ENCODE measurements around the gene EHD3. TPM values are rescaled to one million over a fixed set of nuclear protein-coding genes. Genes with fewer than 3 reads are reported as not detected.

Gene EHD3
- total RNA-seq, 1 donor from 2014 or later, result 20.9 TPM

DNA sequence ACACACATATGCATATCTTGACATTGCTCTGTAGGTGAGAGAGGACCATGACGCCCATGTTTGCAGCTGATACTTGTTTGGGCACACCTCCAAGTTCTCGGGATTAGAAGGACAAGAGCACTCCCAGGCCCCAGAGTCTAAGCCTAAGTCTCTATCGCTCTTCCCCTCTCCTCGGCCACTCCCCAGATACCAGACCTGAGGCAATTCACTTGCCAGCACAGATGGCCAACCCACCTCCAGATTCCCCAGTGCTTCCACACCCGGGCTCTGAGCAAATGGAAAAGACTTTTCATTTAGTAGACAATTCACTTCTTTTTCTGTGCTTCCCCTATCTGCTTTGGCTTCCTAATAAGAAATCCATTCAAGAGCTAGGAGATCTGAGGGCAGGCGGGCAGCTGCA is 32.9 kb downstream of the EHD3 start:
- DNase-seq (ENCODE audit: low read depth), result no peak
- Histone ChIP-seq H3K9ac (ENCODE audit: low read length) (no peak overlapping the region), H3K27ac (ENCODE audit: low read depth, low read length) (no peak overlapping the region), H3K4me2 (ENCODE audit: low read length) (no peak overlapping the region), H3K4me1 (ENCODE audit: insufficient read depth, low read length) (peaks cover 16% of the 10 kb centered on the region), H3K79me2 (ENCODE audit: insufficient read depth, low read length) (no peaks in the 10 kb centered on the region), H3K36me3 (ENCODE audit: insufficient read depth, low read length) (peaks cover 3% of the 10 kb centered on the region), H4K20me1 (ENCODE audit: insufficient read depth, low read length) (peaks cover 4% of the 10 kb centered on the region), H3K9me3 (ENCODE audit: insufficient read depth, low read depth, low read length) (no peaks in the 10 kb centered on the region), H3K27me3 (ENCODE audit: insufficient read depth, low read length) (no peaks in the 10 kb centered on the region), H2AFZ (ENCODE audit: low read depth, low read length) (no peak overlapping the region), H3K4me3 (ENCODE audit: insufficient read depth, low read depth, low read length) (no peak overlapping the region)
- H3K9me3 Mint-ChIP-seq (ENCODE audit: unreplicated experiment), result no peaks in the 10 kb centered on the region
- no peak overlapping the region for H3K27ac Mint-ChIP-seq (ENCODE audit: unreplicated experiment)
- H3K4me1 Mint-ChIP-seq (ENCODE audit: low read depth, unreplicated experiment), result peaks cover 12% of the 10 kb centered on the region
- TF ChIP-seq EZH2 (IDR thresholded peaks at IDR 0.05; ENCODE audit: insufficient read depth, low read length), result no peak
- TF ChIP-seq, protein P1, sequence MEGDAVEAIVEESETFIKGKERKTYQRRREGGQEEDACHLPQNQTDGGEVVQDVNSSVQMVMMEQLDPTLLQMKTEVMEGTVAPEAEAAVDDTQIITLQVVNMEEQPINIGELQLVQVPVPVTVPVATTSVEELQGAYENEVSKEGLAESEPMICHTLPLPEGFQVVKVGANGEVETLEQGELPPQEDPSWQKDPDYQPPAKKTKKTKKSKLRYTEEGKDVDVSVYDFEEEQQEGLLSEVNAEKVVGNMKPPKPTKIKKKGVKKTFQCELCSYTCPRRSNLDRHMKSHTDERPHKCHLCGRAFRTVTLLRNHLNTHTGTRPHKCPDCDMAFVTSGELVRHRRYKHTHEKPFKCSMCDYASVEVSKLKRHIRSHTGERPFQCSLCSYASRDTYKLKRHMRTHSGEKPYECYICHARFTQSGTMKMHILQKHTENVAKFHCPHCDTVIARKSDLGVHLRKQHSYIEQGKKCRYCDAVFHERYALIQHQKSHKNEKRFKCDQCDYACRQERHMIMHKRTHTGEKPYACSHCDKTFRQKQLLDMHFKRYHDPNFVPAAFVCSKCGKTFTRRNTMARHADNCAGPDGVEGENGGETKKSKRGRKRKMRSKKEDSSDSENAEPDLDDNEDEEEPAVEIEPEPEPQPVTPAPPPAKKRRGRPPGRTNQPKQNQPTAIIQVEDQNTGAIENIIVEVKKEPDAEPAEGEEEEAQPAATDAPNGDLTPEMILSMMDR (IDR thresholded peaks at IDR 0.05; ENCODE audit: insufficient read depth, low read depth, low read length), result no peak
- no peaks in the 10 kb centered on the region for H3K27me3 Mint-ChIP-seq (ENCODE audit: low read depth, unreplicated experiment)
- FAIRE-seq, result no peak
- H3K4me3 Mint-ChIP-seq (ENCODE audit: unreplicated experiment), result no peak overlapping the region
- peaks cover 16% of the 10 kb centered on the region for H3K36me3 Mint-ChIP-seq (ENCODE audit: low read depth, unreplicated experiment)

DNA sequence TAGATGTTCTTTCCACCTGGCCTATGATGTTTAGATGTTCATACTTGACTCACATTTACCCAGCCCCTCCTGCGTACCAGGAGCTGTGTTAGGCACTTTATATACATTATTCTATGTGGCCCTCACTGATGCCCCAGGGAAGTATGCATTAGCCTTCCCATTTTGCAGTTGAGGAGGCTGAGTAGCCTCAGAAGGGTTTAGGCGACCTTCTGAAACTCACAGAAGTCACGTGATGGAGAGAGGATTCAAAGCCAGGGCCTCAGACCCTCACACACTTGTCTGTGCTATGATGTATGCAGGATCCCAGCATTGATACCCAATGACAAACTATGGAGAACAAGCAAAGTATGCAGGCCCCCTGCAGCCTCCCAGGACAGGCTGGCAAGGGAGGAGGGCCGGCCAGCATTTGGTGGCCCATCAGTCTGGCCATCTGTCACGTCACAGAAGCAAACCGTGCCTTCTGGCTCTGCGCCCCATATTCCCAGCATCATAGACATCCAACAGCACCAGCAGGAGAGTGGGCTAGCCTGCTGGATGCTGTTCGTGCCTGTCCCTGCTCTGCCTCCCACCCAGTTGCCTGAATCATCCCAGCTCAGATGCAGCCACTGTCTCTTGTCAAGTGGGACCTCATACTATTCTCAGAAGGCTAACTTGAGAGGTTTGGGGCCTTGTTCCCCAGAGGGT is 33.6 kb downstream of the EHD3 start:
- Histone ChIP-seq H3K27me3 (ENCODE audit: insufficient read depth, low read length) (no peaks in the 10 kb centered on the region), H3K4me2 (ENCODE audit: low read length) (no peak overlapping the region), H3K9ac (ENCODE audit: low read length) (no peak overlapping the region), H3K79me2 (ENCODE audit: insufficient read depth, low read length) (no peaks in the 10 kb centered on the region), H3K36me3 (ENCODE audit: insufficient read depth, low read length) (no peaks in the 10 kb centered on the region), H3K4me3 (ENCODE audit: insufficient read depth, low read depth, low read length) (no peak overlapping the region), H3K4me1 (ENCODE audit: insufficient read depth, low read length) (peaks cover 16% of the 10 kb centered on the region), H3K9me3 (ENCODE audit: insufficient read depth, low read depth, low read length) (no peaks in the 10 kb centered on the region), H4K20me1 (ENCODE audit: insufficient read depth, low read length) (peaks cover 4% of the 10 kb centered on the region), H2AFZ (ENCODE audit: low read depth, low read length) (no peak overlapping the region), H3K27ac (ENCODE audit: low read depth, low read length) (no peak overlapping the region)
- no peaks in the 10 kb centered on the region for H3K27me3 Mint-ChIP-seq (ENCODE audit: low read depth, unreplicated experiment)
- no peaks in the 10 kb centered on the region for H3K9me3 Mint-ChIP-seq (ENCODE audit: unreplicated experiment)
- peaks cover 13% of the 10 kb centered on the region for H3K36me3 Mint-ChIP-seq (ENCODE audit: low read depth, unreplicated experiment)
- no peak overlapping the region for H3K4me3 Mint-ChIP-seq (ENCODE audit: unreplicated experiment)
- no peak overlapping the region for H3K27ac Mint-ChIP-seq (ENCODE audit: unreplicated experiment)
- DNase-seq (ENCODE audit: low read depth), result no peak
- TF ChIP-seq, protein P1 (IDR thresholded peaks at IDR 0.05; ENCODE audit: insufficient read depth, low read depth, low read length), result no peak
- no peak for TF ChIP-seq EZH2 (IDR thresholded peaks at IDR 0.05; ENCODE audit: insufficient read depth, low read length)
- peaks cover 15% of the 10 kb centered on the region for H3K4me1 Mint-ChIP-seq (ENCODE audit: low read depth, unreplicated experiment)
- no peak for FAIRE-seq

DNA sequence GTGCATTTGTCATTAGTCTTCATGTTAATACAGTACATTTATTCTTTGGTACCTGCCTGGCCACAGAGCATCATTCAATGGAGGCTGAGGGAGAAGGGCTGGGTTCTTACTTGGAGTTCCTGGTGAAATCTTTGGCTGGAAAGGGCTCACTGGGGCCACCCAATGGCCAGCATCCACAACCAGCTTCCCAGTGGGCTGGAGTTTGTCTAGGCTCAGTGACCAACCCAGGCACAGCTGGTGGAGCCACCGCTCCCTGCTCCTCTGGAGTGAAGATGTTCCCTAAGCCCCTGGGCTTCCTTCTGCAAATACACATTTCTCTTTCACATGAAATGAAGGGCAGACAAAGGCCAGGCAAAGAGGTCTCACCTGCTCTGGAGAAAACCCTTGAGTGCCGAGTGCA is 34.4 kb downstream of the EHD3 start:
- DNase-seq (ENCODE audit: low read depth), result no peak
- no peak for FAIRE-seq
- H4K20me1 ChIP-seq (ENCODE audit: insufficient read depth, low read length), result peaks cover 4% of the 10 kb centered on the region

More for the DNA sequence above, 34.4 kb downstream of the EHD3 start:
- Mint-ChIP-seq H3K27me3 (ENCODE audit: low read depth, unreplicated experiment) (no peaks in the 10 kb centered on the region), H3K27ac (ENCODE audit: unreplicated experiment) (no peak overlapping the region), H3K36me3 (ENCODE audit: low read depth, unreplicated experiment) (peaks cover 13% of the 10 kb centered on the region), H3K9me3 (ENCODE audit: unreplicated experiment) (no peaks in the 10 kb centered on the region), H3K4me3 (ENCODE audit: unreplicated experiment) (no peak overlapping the region), H3K4me1 (ENCODE audit: low read depth, unreplicated experiment) (peaks cover 15% of the 10 kb centered on the region)
- TF ChIP-seq, protein P1 (IDR thresholded peaks at IDR 0.05; ENCODE audit: insufficient read depth, low read depth, low read length), result no peak
- no peak for TF ChIP-seq EZH2 (IDR thresholded peaks at IDR 0.05; ENCODE audit: insufficient read depth, low read length)
- H3K36me3 ChIP-seq (ENCODE audit: insufficient read depth, low read length), result no peaks in the 10 kb centered on the region
- H3K79me2 ChIP-seq (ENCODE audit: insufficient read depth, low read length), result no peaks in the 10 kb centered on the region
- peaks cover 16% of the 10 kb centered on the region for H3K4me1 ChIP-seq (ENCODE audit: insufficient read depth, low read length)
- no peaks in the 10 kb centered on the region for H3K9me3 ChIP-seq (ENCODE audit: insufficient read depth, low read depth, low read length)
- no peak overlapping the region for H3K4me2 ChIP-seq (ENCODE audit: low read length)
- no peak overlapping the region for H3K9ac ChIP-seq (ENCODE audit: low read length)
- no peak overlapping the region for H3K4me3 ChIP-seq (ENCODE audit: insufficient read depth, low read depth, low read length)
- H3K27ac ChIP-seq (ENCODE audit: low read depth, low read length), result no peak overlapping the region
- no peak overlapping the region for H2AFZ ChIP-seq (ENCODE audit: low read depth, low read length)
- H3K27me3 ChIP-seq (ENCODE audit: insufficient read depth, low read length), result no peaks in the 10 kb centered on the region
